Activated naive CD4-positive, alpha-beta T cell treated with anti-CD3 and anti-CD28 coated beads, Interleukin-2, amount 10 ng/mL, durations not matched to agents 7 days and 5 days (primary cell): ENCODE results near the gene TRMT112.
"Not testable (repeated sequence)": the region's sequence is repeated elsewhere in the genome, so short reads cannot be mapped to it uniquely, and the experiment has no call there.

ENCODE experiments used
- CTCF ChIA-PET: fragments of 350-600 bp; sonication (Branson Sonifier 250); formaldehyde crosslinking; loops from one replicate; lab custom pipeline; 2021; ENCODE audit warnings: antibody characterized with exemption; lab: Charles Lee
- DNase-seq: peaks from one replicate; pipeline ENCODE4 v3.0.0-alpha.2; 2020
- H3K27ac Mint-ChIP-seq: one replicate; pipeline ENCODE4 v1.8.0; 2021; ENCODE audit warnings: mild to moderate bottlenecking, moderate library complexity, mixed read lengths
- H3K27me3 Mint-ChIP-seq: one replicate; pipeline ENCODE4 v1.8.0; 2021; ENCODE audit warnings: mild to moderate bottlenecking, mixed read lengths
- H3K36me3 Mint-ChIP-seq: one replicate; pipeline ENCODE4 v1.8.0; 2021; ENCODE audit warnings: mixed read lengths
- H3K4me1 Mint-ChIP-seq: one replicate; pipeline ENCODE4 v1.8.0; 2021; ENCODE audit warnings: mixed read lengths
- H3K4me3 Mint-ChIP-seq: one replicate; pipeline ENCODE4 v1.8.0; 2021; ENCODE audit warnings: mild to moderate bottlenecking, moderate library complexity, mixed read lengths
- H3K9me3 Mint-ChIP-seq: one replicate; pipeline ENCODE4 v1.8.0; 2021; ENCODE audit warnings: mixed read lengths

The TRMT112 gene

DNA sequence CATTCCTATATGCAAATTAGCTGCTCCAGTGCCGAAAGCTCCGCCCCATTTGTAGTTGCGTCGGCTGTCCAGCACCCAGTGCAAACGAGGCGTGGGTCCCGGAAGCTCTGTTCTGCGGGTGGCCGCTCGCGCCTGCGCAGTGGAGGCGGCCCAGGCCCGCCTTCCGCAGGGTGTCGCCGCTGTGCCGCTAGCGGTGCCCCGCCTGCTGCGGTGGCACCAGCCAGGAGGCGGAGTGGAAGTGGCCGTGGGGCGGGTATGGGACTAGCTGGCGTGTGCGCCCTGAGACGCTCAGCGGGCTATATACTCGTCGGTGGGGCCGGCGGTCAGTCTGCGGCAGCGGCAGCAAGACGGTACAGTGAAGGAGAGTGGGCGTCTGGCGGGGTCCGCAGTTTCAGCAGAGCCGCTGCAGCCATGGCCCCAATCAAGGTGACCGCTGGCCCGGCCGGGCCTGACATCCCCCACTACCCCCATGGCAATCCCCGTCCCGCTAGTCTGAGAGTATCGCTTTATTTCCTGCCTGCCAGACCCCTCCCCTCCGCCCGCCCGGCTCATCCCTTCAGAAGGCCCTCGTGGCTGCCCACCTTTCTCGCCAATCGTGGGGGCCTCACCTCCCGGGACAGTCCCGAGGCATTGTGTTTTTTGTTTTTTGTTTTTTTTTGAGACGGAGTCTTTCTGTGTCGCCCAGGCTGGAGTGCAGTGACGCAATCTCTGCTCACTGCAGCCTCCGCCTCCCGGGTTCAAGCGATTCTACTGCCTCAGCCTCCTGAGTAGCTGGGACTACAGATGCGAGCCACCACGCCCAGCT, 804 bp upstream of the TRMT112 start, which contains the start of gene PRDX5:
TSS of gene PRDX5 (plus strand) at position 161 of the 805 bp plus-strand sequence. CDS start at position 256, 95 bp downstream.
- Mint-ChIP-seq H3K9me3 (no peaks in the 10 kb centered on the region), H3K27me3 (no peaks in the 10 kb centered on the region), H3K4me3 (peak within 1 kb of the TSS; percentile 97), H3K27ac (peak within 1 kb of the TSS; percentile 100), H3K4me1 (peaks cover 55% of the 10 kb centered on the region), H3K36me3 (peaks cover 42% of the 10 kb centered on the region)
- CTCF ChIA-PET, result interaction anchor here (0.6 to 3.3 kb wide), 22 partner anchors 9 to 1588 kb away, joined by 3 to 46 read pairs (median 6); partner anchors contain the start of genes CATSPERZ, CCDC88B, ESRRA and FERMT3
- peak; percentile 97 for DNase-seq

DNA sequence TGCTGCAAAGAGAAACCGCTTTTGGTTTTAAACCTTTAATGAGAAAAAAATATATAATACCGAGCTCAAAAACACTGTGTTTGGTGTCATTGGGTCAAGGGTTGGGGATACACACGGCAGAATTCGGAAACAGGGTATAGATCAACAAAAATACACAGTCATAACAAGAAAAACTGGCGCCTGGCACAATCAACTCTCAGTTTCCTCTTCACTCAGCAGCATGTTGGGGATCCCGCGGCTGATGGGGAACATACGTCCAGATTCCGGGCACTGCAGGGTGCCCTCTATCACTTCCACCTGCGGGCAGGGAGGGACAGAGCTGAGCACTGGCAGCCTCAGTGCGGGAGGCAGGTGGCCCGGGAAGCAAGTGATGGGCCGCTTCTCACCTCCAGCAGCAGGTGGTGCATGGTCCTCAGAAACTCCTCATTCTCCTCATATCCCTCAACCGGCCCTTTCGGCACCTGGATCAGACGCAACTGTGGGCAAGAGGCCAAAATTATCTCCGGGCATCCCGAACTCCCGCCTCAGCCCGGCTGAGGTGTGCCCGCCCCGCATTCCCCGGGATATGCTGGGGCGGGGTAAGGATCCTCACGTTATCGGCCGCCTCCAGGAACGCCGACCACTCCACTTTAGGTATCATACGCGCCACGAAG, 561 bp downstream of the TRMT112 start:
- H3K27me3 Mint-ChIP-seq, result no peaks in the 10 kb centered on the region
- peaks cover 44% of the 10 kb centered on the region for H3K36me3 Mint-ChIP-seq
- DNase-seq, result peak; percentile 57
- no peaks in the 10 kb centered on the region for H3K9me3 Mint-ChIP-seq
- H3K4me1 Mint-ChIP-seq, result peaks cover 62% of the 10 kb centered on the region
- H3K27ac Mint-ChIP-seq, result peak overlapping the region; percentile 100
- peak overlapping the region; percentile 97 for H3K4me3 Mint-ChIP-seq
- CTCF ChIA-PET, result interaction anchor here (0.6 to 3.3 kb wide), 13 partner anchors 9 to 111 kb away, joined by 4 to 46 read pairs (median 9); partner anchors contain the start of genes CCDC88B, ESRRA, FERMT3 and RPS6KA4

DNA sequence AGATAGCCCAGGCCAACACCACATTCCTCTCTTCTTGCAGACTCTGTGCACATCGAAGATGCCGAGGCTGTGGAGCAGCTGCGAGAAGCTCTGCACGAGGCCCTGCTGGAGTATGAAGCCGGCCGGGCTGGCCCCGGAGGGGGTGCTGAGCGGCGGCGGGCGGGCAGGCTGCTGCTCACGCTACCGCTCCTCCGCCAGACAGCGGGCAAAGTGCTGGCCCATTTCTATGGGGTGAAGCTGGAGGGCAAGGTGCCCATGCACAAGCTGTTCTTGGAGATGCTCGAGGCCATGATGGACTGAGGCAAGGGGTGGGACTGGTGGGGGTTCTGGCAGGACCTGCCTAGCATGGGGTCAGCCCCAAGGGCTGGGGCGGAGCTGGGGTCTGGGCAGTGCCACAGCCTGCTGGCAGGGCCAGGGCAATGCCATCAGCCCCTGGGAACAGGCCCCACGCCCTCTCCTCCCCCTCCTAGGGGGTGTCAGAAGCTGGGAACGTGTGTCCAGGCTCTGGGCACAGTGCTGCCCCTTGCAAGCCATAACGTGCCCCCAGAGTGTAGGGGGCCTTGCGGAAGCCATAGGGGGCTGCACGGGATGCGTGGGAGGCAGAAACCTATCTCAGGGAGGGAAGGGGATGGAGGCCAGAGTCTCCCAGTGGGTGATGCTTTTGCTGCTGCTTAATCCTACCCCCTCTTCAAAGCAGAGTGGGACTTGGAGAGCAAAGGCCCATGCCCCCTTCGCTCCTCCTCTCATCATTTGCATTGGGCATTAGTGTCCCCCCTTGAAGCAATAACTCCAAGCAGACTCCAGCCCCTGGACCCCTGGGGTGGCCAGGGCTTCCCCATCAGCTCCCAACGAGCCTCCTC, 1.5 kb downstream of the TRMT112 start:
- DNase-seq, H3K27me3 Mint-ChIP-seq, H3K9me3 Mint-ChIP-seq: not testable (repeated sequence)
- H3K4me3 Mint-ChIP-seq, result peak overlapping the region; percentile 97
- H3K36me3 Mint-ChIP-seq, result peaks cover 37% of the 10 kb centered on the region
- H3K4me1 Mint-ChIP-seq, result peaks cover 62% of the 10 kb centered on the region
- CTCF ChIA-PET, result interaction anchor here (2.2 to 3.3 kb wide), 3 partner anchors 16 to 44 kb away, joined by 9 to 46 read pairs (median 24); partner anchors contain the start of gene RPS6KA4
- peak overlapping the region; percentile 100 for H3K27ac Mint-ChIP-seq

DNA sequence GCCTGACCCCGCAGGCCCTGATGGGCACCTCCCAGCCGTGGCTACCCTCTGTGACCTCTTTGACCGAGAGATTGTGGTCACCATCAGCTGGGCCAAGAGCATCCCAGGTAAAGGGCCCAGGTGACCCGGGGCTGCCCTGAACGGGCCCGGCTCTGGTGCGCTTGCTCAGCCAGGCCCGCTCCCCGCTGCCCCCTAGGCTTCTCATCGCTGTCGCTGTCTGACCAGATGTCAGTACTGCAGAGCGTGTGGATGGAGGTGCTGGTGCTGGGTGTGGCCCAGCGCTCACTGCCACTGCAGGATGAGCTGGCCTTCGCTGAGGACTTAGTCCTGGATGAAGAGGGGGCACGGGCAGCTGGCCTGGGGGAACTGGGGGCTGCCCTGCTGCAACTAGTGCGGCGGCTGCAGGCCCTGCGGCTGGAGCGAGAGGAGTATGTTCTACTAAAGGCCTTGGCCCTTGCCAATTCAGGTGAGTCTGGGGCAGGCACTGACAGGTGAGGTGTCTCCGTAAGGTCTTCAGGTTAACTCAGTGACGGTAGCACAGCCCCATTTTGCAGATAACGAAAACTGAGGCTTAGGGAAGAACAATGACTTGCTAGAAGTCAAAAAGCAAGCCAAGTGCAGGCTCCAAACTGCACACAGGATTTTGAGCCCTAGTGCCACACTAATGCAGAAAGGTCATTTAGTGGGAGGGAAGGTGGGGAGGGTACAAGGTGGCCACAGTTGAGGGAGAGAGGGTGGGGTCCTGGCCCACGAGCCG, 2.4 kb downstream of the TRMT112 start:
- H3K27me3 Mint-ChIP-seq, result no peaks in the 10 kb centered on the region
- H3K27ac Mint-ChIP-seq, result peak overlapping the region; percentile 37
- DNase-seq, result no peak
- peaks cover 31% of the 10 kb centered on the region for H3K36me3 Mint-ChIP-seq
- H3K9me3 Mint-ChIP-seq, result no peaks in the 10 kb centered on the region
- H3K4me1 Mint-ChIP-seq, result peaks cover 58% of the 10 kb centered on the region
- CTCF ChIA-PET, result interaction anchor here (1.3 kb wide), 1 partner anchor 17 kb away, joined by 4 read pairs; no protein-coding TSS in a partner anchor
- H3K4me3 Mint-ChIP-seq, result no peak overlapping the region

DNA sequence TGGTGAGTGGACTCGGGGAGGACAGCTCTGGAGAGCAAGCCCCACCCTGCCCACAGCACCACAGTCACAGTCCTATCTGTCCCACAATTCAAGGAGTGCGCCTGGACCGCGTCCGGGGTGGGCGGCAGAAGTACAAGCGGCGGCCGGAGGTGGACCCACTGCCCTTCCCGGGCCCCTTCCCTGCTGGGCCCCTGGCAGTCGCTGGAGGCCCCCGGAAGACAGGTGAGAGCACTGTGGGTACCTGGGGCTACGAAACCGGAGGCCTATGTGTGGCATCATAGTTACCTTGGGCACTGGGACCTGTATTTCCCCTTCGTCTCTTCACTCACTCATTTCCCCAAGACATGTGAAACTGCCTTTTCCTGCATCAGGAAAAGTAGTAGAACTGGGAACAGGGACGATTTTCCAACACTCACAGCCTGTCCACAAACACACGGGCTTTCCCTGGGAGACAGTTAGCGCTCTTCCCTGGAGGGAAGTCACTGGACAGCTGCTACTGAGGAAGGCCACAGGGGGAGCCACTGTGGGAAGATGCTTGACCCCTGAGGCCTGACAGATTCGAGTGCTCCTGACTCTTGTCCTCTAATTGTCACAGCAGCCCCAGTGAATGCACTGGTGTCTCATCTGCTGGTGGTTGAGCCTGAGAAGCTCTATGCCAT, 3.1 kb downstream of the TRMT112 start:
- Mint-ChIP-seq H3K27ac (peak overlapping the region; percentile 8), H3K4me3 (no peak overlapping the region), H3K4me1 (peaks cover 54% of the 10 kb centered on the region), H3K27me3 (no peaks in the 10 kb centered on the region), H3K36me3 (peaks cover 31% of the 10 kb centered on the region), H3K9me3 (no peaks in the 10 kb centered on the region)
- CTCF ChIA-PET, result interaction anchor here (1.3 kb wide), 1 partner anchor 18 kb away, joined by 4 read pairs; no protein-coding TSS in a partner anchor
- DNase-seq, result no peak

DNA sequence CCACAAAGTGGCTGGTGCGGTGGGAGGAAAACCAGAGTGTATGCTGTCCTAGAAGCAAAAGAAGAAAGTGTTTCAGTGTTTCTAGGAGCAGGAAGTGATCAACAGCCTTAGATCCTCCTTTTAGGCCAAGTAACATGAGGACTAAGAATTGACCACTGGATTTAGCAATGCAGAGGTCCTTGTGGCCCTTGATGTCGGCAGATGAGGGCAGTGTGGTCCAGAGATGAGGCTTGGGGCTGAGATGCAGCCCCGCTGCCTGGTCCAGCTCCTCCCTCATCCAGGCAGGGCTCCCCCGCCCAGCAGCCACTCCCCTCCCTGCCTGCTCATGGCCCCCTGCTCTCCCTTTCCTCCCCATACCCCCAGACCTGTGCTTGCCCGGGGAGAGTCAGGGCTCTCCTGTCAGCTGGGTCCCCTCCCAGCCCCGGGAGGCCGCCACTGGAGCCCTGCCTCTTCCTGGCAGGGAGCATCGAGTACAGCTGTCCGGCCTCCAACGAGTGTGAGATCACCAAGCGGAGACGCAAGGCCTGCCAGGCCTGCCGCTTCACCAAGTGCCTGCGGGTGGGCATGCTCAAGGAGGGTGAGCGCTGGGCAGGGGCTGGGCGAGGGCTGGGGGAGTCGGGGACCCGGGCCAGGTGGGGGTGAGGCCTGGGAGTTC, 3.7 kb downstream of the TRMT112 start:
- H3K27ac Mint-ChIP-seq, result peak overlapping the region; percentile 67

DNA sequence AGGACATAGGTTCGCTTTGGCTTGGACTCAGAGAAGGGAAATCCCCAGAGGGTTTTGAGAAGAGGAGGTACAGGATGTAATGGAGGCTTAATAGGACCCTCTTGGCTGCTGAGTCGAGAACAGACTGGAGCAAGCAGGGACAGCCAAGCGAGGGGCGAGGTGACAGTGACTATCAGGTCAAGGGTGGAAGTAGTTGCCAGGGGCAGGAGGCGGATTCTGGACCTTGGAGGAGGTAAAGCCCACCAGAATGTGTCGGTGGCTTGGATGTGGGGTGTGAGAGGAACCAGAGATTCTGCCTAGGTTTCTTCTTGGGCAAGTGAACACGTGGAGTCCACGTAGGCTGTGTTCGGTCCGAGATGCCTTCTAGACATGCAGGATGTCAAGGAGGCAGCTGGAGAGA, 4.4 kb downstream of the TRMT112 start:
- H3K36me3 Mint-ChIP-seq, result peaks cover 28% of the 10 kb centered on the region
- H3K27ac Mint-ChIP-seq, result peak overlapping the region; percentile 67
- CTCF ChIA-PET, result no interaction called here

More for the DNA sequence above, 3.7 kb downstream of the TRMT112 start:
- H3K36me3 Mint-ChIP-seq, result peaks cover 31% of the 10 kb centered on the region
- CTCF ChIA-PET, result interaction anchor here (1.3 kb wide), 1 partner anchor 18 kb away, joined by 4 read pairs; no protein-coding TSS in a partner anchor
- no peak overlapping the region for H3K4me3 Mint-ChIP-seq
- peaks cover 48% of the 10 kb centered on the region for H3K4me1 Mint-ChIP-seq
- H3K27me3 Mint-ChIP-seq, result no peaks in the 10 kb centered on the region
- DNase-seq, result no peak
- H3K9me3 Mint-ChIP-seq, result no peaks in the 10 kb centered on the region

DNA sequence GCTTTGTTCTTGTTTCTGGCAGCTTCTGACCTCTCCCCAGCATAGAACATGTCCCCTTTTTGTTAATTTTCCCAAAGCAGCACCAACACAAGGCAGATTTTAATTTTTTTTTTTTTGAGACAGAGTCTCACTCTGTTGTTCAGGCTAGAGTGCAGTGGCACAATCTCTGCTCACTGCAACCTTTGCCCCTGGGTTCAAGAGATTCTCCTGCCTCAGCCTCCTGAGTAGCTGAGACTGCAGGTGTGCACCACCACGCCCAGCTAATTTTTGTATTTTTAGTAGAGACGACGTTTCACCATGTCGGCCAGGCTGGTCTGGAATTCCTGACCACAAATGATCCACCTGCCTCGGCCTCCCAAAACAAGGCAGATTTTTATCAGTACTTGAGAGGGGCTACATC, 9.6 kb downstream of the TRMT112 start:
- CTCF ChIA-PET, result interaction anchor here (0.8 to 1.3 kb wide), 2 partner anchors 10 to 47 kb away, joined by 4 to 5 read pairs; partner anchors contain the start of genes PRDX5 and TRMT112
- H3K27ac Mint-ChIP-seq, result peak overlapping the region; percentile 76
- peak overlapping the region; percentile 45 for H3K4me3 Mint-ChIP-seq
- DNase-seq, H3K9me3 Mint-ChIP-seq, H3K27me3 Mint-ChIP-seq: not testable (repeated sequence)
- H3K36me3 Mint-ChIP-seq, result peaks cover 14% of the 10 kb centered on the region
- H3K4me1 Mint-ChIP-seq, result peaks cover 40% of the 10 kb centered on the region

More for the DNA sequence above, 4.4 kb downstream of the TRMT112 start:
- DNase-seq, result no peak
- no peaks in the 10 kb centered on the region for H3K9me3 Mint-ChIP-seq
- H3K4me3 Mint-ChIP-seq, result no peak overlapping the region
- H3K27me3 Mint-ChIP-seq, result no peaks in the 10 kb centered on the region
- peaks cover 43% of the 10 kb centered on the region for H3K4me1 Mint-ChIP-seq

DNA sequence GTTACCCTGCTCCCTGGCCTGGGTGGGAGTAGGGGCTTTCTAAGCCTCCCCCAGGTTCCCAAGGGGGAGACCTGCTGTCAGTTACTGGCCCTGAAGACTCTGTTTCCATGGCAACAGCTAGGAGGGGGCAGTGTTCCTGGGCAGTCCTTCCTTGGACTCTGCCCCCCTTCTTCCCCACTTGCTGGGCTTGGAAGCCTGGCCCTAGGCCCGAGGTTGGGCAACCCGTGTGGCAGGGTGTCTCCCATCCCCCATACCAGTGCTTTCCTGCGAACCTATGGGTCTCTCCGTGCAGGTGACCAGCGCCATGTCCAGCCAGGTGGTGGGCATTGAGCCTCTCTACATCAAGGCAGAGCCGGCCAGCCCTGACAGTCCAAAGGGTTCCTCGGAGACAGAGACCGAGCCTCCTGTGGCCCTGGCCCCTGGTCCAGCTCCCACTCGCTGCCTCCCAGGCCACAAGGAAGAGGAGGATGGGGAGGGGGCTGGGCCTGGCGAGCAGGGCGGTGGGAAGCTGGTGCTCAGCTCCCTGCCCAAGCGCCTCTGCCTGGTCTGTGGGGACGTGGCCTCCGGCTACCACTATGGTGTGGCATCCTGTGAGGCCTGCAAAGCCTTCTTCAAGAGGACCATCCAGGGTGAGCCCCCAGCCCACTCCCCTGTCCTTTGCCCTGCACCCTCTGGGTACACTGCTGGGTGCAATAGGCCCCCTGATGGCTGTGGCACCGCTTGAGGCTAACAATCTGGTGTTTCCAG, 10.3 kb downstream of the TRMT112 start:
- CTCF ChIA-PET, result interaction anchor here (0.8 to 1.3 kb wide), 3 partner anchors 10 to 48 kb away, joined by 3 to 5 read pairs (median 4); partner anchors contain the start of genes PRDX5 and TRMT112
- DNase-seq, result no peak
- Mint-ChIP-seq H3K4me3 (peak overlapping the region; percentile 89), H3K36me3 (peaks cover 14% of the 10 kb centered on the region), H3K9me3 (no peaks in the 10 kb centered on the region), H3K27ac (peak overlapping the region; percentile 95), H3K4me1 (peaks cover 37% of the 10 kb centered on the region), H3K27me3 (peaks cover 4% of the 10 kb centered on the region)

DNA sequence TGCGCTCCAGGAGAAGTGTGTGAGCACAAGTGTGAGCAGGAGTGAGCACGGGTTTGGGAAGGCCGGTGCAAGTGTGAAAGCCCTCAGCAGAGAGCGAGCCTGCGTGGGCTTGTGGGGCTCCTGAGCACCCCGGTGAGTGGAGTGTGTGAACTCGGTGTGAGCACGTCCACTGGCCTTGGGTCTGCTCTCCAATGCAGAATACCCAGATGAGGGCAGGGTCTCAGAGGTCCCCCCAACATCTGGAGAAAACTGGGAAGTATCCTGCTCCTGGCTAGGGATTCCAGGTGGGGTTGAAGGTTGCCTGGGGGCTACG, 10.8 kb downstream of the TRMT112 start:
- Mint-ChIP-seq H3K36me3 (peaks cover 14% of the 10 kb centered on the region), H3K4me3 (peak overlapping the region; percentile 89), H3K4me1 (peaks cover 41% of the 10 kb centered on the region), H3K9me3 (no peaks in the 10 kb centered on the region), H3K27ac (peak overlapping the region; percentile 95), H3K27me3 (peaks cover 9% of the 10 kb centered on the region)
- CTCF ChIA-PET, result interaction anchor here (0.9 kb wide), 1 partner anchor 11 kb away, joined by 3 read pairs; the partner anchor contains the start of gene TRMT112
- no peak for DNase-seq

DNA sequence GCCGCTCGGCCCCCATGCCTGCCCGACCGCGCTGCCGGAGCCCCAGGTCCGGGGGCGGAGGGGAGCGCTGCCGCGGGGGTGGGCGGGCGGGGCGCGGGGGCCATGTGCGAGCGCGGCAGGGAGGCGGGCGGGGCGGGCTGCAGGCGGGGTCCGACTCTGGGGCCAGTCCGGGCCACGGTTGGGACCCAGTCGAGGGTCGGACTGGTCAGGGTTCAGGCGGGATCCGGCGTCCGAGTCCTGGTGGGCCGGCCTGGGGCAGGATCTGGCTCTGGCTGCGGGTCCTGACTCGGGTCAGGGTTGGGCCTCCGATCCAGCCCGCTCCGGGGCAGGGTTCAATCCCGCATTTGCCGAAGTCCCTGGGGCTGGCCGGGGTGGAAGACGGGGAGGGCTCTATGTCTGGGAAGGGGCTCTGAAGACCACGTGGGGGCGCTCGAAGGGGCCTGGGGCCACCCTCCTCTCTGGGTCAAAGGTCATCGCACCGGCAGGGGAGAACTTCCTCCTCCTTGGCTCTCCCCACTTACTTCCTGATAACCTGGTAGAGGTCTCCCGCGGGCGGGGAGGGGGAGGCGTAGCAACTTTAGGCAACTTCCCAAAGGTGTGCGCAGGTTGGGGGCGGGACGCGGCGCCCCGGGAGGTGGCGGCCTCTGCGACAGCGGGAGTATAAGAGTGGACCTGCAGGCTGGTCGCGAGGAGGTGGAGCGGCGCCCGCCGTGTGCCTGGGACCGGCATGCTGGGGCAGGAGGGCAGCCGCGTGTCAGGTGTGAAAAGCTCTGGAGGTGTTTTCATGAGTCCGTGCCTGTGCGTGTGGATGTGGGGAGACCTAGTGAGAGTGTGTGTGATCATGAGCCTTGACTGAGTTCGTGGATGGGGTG, 11.4 kb downstream of the TRMT112 start:
- DNase-seq, result peak; percentile 85
- H3K4me1 Mint-ChIP-seq, result peaks cover 41% of the 10 kb centered on the region
- peaks cover 15% of the 10 kb centered on the region for H3K27me3 Mint-ChIP-seq
- CTCF ChIA-PET, result interaction anchor here (0.9 to 6.2 kb wide), 5 partner anchors 12 to 101 kb away, joined by 3 to 131 read pairs (median 22); partner anchors contain the start of genes FERMT3 and TRMT112
- peak overlapping the region; percentile 89 for H3K4me3 Mint-ChIP-seq
- peak overlapping the region; percentile 95 for H3K27ac Mint-ChIP-seq
- H3K9me3 Mint-ChIP-seq, result no peaks in the 10 kb centered on the region
- peaks cover 12% of the 10 kb centered on the region for H3K36me3 Mint-ChIP-seq
